ENCODE results near the gene AASDH. TPM values are rescaled to one million over a fixed set of nuclear protein-coding genes. Genes with fewer than 3 reads are reported as not detected.

The AASDH gene
- total RNA-seq, 1 donor from 2014 or later, result 11.0 TPM

- peak; percentile 97 for DNase-seq (ENCODE audit: low read depth)
- peak overlapping the region; percentile 50 for H3K4me3 ChIP-seq (ENCODE audit: low read depth, low read length)
- no peak for TF ChIP-seq CTCF (conservative IDR thresholded peaks at IDR 0.05; ENCODE audit: low read depth, low read length)
Measured at GRCh38 chr4:56410247-56411062, 23.2 kb upstream of the AASDH start.

GRCh38 chr4:56409511-56410090, 22.3 kb upstream of the AASDH start:
- no peak for DNase-seq (ENCODE audit: low read depth)
- TF ChIP-seq CTCF (conservative IDR thresholded peaks at IDR 0.05; ENCODE audit: low read depth, low read length), result no peak
- H3K4me3 ChIP-seq (ENCODE audit: low read depth, low read length), result no peak overlapping the region

GRCh38 chr4:56408978-56409377, 21.7 kb upstream of the AASDH start:
- peak overlapping the region; percentile 11 for H3K4me3 ChIP-seq (ENCODE audit: low read depth, low read length)
- no peak for TF ChIP-seq CTCF (conservative IDR thresholded peaks at IDR 0.05; ENCODE audit: low read depth, low read length)
- DNase-seq (ENCODE audit: low read depth), result no peak

DNA sequence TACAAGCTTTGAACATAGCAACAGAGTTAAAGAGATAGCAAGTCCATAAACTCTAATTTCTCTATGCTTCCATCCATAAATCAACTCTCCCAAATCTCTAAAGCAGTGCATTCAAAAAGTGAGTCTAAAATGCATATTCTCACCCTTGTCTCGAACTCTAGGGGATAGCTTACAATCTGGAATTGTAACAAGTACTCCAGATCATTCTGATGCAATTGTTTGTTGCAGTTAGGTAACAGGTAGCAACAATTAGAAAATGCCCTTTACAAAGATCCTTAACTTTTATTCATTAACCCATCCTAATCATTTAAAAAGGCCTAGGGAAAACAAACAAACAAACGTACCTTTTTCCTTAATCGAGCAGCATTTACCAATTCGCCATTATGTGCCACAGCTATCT, 18.9 kb upstream of the AASDH start:
- TF ChIP-seq CTCF (conservative IDR thresholded peaks at IDR 0.05; ENCODE audit: low read depth, low read length), result no peak
- DNase-seq (ENCODE audit: low read depth), result no peak
- H3K4me3 ChIP-seq (ENCODE audit: low read depth, low read length), result no peak overlapping the region

DNA sequence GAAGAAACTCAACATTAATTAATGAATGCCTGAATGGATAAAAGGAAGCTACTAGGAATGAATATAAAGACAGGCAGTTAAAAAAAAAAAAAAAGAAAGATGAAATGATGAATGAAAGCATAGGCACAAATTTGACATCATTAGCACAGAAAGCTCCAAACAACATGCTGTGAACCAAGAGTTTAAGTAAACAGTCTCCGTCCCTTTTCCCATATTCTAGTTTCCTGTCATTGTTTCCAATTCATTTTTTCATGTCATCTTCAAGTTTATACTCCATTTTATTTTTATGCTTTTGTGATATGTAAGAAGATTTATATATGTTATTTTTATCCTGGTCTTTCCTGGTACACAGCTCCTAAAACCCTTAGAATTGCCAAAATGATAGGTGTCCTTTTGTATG, 17.7 kb upstream of the AASDH start:
- no peak for TF ChIP-seq CTCF (conservative IDR thresholded peaks at IDR 0.05; ENCODE audit: low read depth, low read length)
- DNase-seq (ENCODE audit: low read depth), result no peak
- H3K4me3 ChIP-seq (ENCODE audit: low read depth, low read length), result no peak overlapping the region

GRCh38 chr4:56400560-56400959, 13.3 kb upstream of the AASDH start:
- TF ChIP-seq CTCF (conservative IDR thresholded peaks at IDR 0.05; ENCODE audit: low read depth, low read length), result no peak
- no peak for DNase-seq (ENCODE audit: low read depth)
- no peak overlapping the region for H3K4me3 ChIP-seq (ENCODE audit: low read depth, low read length)

DNA sequence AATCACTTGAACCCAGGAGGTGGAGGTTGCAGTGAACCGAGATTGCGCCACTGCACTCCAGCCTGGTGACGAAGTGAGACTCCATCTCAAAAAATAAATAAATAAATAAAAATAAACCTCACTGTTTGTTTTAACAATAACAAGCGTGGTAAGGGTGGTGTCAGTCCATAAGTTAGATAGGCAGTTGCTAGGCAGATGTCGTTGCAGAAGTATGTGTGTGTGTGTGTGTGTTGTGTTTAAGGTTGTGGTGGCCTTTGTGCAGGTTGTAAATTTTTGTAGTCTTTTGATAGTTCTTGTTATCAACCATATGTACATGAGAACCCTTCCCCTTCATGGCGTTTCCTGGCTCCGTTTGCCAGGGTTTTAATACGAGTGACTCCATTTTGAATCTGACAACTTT, 4.0 kb upstream of the AASDH start:
- DNase-seq (ENCODE audit: low read depth), result no peak
- H3K4me3 ChIP-seq (ENCODE audit: low read depth, low read length), result no peak overlapping the region
- TF ChIP-seq CTCF (conservative IDR thresholded peaks at IDR 0.05; ENCODE audit: low read depth, low read length), result no peak
